LHCN-M2 (cell line): ENCODE data around the gene ECSIT. TPM values are rescaled to one million over a fixed set of nuclear protein-coding genes. Genes with fewer than 3 reads are reported as not detected.

Experiments
- DNase-seq: peaks from one replicate; pipeline ENCODE4 v3.0.0-alpha.2; 2012; ENCODE audit warnings: low read depth
- total RNA-seq: library from RNA; depleted of rRNA; stranded (reverse); fragments of >200 nt; gene quantifications from 2 replicates; pipeline ENCODE4 v1.2.3, GENCODE V29; 2014

Gene ECSIT
- total RNA-seq, 1 experiment from 2014 or later: 24.8 TPM

- no peak for DNase-seq
Measured at GRCh38 chr19:11551603-11552235, 22.8 kb upstream of the ECSIT start.

DNA sequence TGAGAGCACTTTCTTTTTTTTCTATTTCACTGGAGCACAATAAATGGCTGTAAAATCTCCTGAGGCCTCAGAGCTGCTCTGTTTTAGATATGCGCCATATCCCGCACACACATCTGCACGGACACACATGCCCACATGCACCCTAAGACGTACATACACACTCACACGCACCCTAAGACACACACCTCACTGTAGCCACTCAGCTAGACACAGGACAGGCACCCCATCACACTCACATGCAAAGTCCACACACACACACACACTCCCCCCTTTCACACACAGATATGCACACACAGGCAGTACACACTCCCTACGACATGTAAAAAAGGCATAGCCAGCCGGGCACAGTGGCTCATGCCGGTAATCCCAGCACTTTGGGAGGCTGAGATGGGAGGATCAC lies 21.3 kb upstream of the ECSIT start:
- no peak for DNase-seq

- DNase-seq: no peak
Measured at GRCh38 chr19:11549386-11549953, 20.5 kb upstream of the ECSIT start.

GRCh38 chr19:11547929-11548700 lies 19.2 kb upstream of the ECSIT start:
- DNase-seq: no peak

- DNase-seq: no peak
Measured at GRCh38 chr19:11541238-11541637, 12.3 kb upstream of the ECSIT start.

- no peak for DNase-seq
Measured at GRCh38 chr19:11540645-11541044, 11.7 kb upstream of the ECSIT start.

DNA sequence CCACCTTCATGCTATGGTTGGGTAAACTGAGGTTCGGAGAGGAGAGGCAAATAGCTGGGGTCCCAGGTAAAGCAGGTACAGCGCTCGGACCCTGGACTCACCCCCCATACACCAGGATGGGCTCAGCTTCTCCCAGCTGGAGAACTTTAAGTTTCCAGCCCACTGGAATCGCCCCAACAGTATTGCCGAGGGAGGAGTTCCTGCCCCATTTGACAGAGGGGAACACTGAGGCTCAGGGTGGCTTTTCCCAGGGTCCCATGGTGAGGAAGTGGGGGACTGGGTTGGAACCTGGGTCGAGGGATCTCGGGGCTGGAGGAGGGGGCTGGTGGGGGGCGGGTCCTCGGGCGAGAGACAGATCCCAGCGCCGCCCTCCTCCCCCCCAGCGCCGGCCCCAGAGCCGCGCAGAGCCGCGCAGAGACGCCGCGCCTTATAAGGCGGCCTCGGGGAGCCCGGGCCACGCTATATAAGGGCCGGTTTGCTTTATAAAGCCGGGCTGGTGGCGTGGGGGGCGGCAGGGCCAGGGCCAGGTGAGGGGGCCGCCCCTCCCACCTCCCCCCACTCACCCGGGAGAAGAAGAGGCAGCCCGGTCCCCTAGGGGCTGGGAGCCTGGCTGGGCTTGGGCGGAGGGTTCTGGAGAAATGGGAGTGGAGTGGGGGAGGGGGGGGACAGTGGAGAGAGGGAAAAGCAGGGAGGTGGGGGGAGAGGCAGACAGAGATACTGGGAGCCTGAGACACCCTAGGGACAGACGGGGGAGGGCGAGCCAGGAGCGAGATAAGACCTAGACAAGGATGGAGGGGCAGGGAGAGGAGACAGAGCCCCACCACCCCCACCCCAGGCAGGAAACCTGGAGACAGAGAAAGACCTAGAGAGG lies 10.8 kb upstream of the ECSIT start:
- no peak for DNase-seq

GRCh38 chr19:11538232-11539036 lies 9.5 kb upstream of the ECSIT start, which contains the start of gene CNN1:
Gene CNN1, plus strand, starts transcription at chr19:11538851. Its CDS starts 77 bp downstream, at chr19:11538928.
- no peak for DNase-seq

DNA sequence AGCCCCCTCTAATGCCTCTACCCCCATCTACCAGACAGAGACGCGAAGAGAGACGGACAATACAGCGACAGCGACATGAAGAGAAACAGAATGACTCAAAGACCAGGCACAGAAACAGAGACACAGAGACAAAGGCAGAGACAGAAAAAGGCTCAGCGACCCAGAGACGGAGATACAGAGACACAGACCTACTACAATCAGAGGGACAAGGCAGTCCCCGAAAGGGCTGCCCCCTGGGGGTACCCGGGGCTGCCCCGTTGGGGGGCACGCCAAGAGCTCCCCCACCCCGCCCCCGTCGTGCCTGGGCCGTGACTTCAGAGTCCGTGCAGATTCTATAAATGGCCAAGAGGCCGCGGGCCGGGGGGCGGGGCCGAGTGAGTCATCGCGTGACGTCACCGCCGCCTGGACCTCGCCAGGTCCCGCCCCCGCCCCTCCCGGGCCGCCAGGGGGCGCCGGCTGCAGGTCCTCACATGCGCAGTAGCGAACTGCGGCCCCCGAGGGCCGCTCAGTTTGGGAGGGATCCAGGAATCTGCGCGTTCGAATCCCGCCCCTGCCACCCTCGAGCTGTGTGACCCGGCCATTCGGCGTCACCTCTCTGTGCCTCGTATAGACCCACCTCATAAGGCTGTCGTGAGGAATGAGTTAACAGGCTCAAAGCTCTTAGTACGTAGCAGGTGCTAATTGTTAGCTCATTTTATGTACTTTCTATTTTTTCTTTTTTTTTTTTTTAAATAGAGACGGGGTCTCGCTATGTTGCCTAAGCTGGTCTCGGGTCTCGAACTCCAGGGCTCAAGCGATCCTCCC lies 7.1 kb upstream of the ECSIT start:
- peak; percentile 81 for DNase-seq

DNA sequence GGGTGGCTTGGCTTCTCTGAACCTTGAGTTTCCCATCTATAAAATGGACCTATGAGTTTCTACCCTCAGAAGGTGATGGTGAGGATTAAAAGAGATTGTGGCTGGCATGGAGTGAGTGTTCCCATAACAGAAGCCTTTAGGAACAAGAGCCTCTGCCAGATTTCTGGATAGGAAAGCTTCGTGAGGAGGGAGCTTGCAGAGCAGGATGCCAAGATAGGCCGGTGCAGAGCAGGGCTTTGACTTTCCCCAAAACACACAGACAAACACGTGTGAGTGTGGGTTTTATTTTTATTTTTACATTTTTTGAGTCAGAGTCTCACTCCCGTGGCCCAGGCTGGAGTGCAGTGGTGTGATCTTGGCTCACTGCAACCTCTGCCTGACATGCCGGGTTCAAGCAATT lies 6.0 kb upstream of the ECSIT start:
- no peak for DNase-seq

DNA sequence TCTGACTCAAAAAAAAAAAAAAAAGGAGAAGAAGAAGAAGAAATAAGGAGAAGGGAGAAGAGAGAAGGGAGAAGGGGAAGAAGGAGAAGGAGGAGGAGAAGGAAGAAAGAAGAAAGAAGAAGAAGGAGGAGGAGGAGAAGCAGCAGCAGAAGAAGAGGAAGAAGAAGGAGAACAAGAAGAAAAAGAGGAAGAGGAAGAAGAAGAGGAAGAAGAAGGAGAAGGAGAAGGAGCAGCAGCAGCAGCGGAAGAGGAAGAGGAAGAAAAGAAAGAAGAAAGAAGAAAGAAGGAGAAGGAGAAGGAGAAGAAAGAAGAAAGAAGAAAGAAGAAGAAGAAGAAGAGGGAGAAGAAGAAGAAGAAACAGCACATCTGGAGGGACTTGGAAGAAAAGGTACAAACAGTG lies 5.6 kb upstream of the ECSIT start:
- DNase-seq: no peak

- DNase-seq: peak; percentile 48
Measured at GRCh38 chr19:11530432-11530831, 1.5 kb upstream of the ECSIT start.

DNA sequence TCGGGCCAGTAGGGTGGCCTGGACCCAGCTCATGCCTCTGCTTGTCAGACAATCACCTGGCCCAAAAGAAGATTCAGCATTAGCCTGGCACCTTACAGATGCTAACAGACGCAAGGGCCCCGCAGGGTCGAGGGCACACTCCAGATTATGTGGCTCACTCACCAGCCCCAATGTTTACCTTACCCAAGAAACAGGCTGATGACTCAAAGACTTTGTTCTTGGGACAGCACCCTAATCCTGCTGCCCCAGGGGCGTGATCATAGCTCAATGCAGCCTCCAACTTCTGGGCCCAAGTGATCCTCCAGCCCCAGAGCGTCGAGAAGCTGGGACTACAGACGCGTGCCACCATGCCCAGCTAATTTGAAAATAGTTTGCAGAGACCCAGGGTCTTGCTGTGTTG lies 9.8 kb downstream of the ECSIT start:
- DNase-seq: no peak

GRCh38 chr19:11513946-11514345 lies 15.0 kb downstream of the ECSIT start:
- no peak for DNase-seq

GRCh38 chr19:11510444-11510843 lies 18.5 kb downstream of the ECSIT start:
- DNase-seq: no peak

GRCh38 chr19:11507370-11508078 lies 21.4 kb downstream of the ECSIT start:
- DNase-seq: no peak

GRCh38 chr19:11506967-11507366 lies 22.0 kb downstream of the ECSIT start:
- no peak for DNase-seq

- DNase-seq: no peak
Measured at GRCh38 chr19:11506101-11506555, 22.8 kb downstream of the ECSIT start.

GRCh38 chr19:11505504-11506100 lies 23.3 kb downstream of the ECSIT start, which contains the start of gene ZNF653:
Gene ZNF653, minus strand, starts transcription at chr19:11505839. Its CDS starts 53 bp downstream, at chr19:11505786.
- DNase-seq: peak; percentile 92
